CD4-positive, alpha-beta T cell (primary cell): ENCODE data around the gene ELFN2. TPM values are rescaled to one million over a fixed set of nuclear protein-coding genes. Genes with fewer than 3 reads are reported as not detected.

Source experiments
- ATAC-seq: fragments of 200-7000 bp; cut with Tn5 transposase; one replicate; pipeline ENCODE4 v1.10.0; 2022; ENCODE audit warnings: mild to moderate bottlenecking; ENCODE audit not compliant: poor library complexity
- CTCF ChIA-PET: fragments of 350-600 bp; sonication (Branson Sonifier 250); formaldehyde crosslinking; loops from one replicate; lab custom pipeline; 2021; ENCODE audit warnings: antibody characterized with exemption, inconsistent platforms; lab: Charles Lee
- POLR2A ChIA-PET: fragments of 350-600 bp; sonication (Branson Sonifier 250); formaldehyde crosslinking; loops from one replicate; lab custom pipeline; 2021; ENCODE audit warnings: antibody characterized with exemption, inconsistent platforms; lab: Charles Lee
- DNase-seq, 14 experiments: peaks; one replicate each; pipeline ENCODE4 v3.0.0-alpha.2; 2013 to 2020; ENCODE audit warnings: mixed read lengths in 2 of 14
- H3K27ac ChIP-seq, 2 donors: one replicate each; pipeline versions ENCODE4 v1.5.1 to v1.7.0; 2013; ENCODE audit warnings: low read length in 2 of 2, low read depth in 1 of 2, mild to moderate bottlenecking in 1 of 2
- H3K27me3 ChIP-seq, 2 experiments: 1 replicate in 1 of 2; 2 replicates in 1 of 2; pipeline versions ENCODE4 v1.6.1 to v1.7.0; 2013; ENCODE audit warnings: low read length in 2 of 2, control low read depth in 1 of 2, mild to moderate bottlenecking in 1 of 2, moderate library complexity in 1 of 2; ENCODE audit not compliant: insufficient read depth in 2 of 2, control insufficient read depth in 1 of 2
- H3K36me3 ChIP-seq: one replicate; pipeline ENCODE4 v1.6.1; 2013; ENCODE audit warnings: low read length, control low read depth; ENCODE audit not compliant: insufficient read depth
- H3K4me1 ChIP-seq: one replicate; pipeline ENCODE4 v1.6.1; 2013; ENCODE audit warnings: low read length, control low read depth; ENCODE audit not compliant: insufficient read depth
- H3K4me3 ChIP-seq: one replicate; pipeline ENCODE4 v1.5.1; 2013; ENCODE audit warnings: mild to moderate bottlenecking, low read length, moderate library complexity
- H3K9me3 ChIP-seq, 2 experiments: 1 replicate in 1 of 2; 2 replicates in 1 of 2; pipeline versions ENCODE4 v1.6.1 to v1.7.0; 2013; ENCODE audit warnings: low read length in 2 of 2, mild to moderate bottlenecking in 2 of 2, control low read depth in 1 of 2, moderate library complexity in 1 of 2; ENCODE audit not compliant: control insufficient read depth in 1 of 2, insufficient read depth in 1 of 2
- H3K27ac Mint-ChIP-seq: one replicate; pipeline ENCODE4 v1.8.0; 2020; ENCODE audit warnings: mixed read lengths
- H3K27me3 Mint-ChIP-seq: one replicate; pipeline ENCODE4 v1.8.0; 2021; ENCODE audit warnings: mixed read lengths
- H3K36me3 Mint-ChIP-seq: one replicate; pipeline ENCODE4 v1.8.0; 2021; ENCODE audit warnings: low read depth, mixed read lengths
- H3K4me1 Mint-ChIP-seq: one replicate; pipeline ENCODE4 v1.8.0; 2021; ENCODE audit warnings: low read depth, mixed read lengths
- H3K4me3 Mint-ChIP-seq: one replicate; pipeline ENCODE4 v1.8.0; 2020; ENCODE audit warnings: mild to moderate bottlenecking, mixed read lengths
- H3K9me3 Mint-ChIP-seq: one replicate; pipeline ENCODE4 v1.8.0; 2020; ENCODE audit warnings: mixed read lengths
- intact Hi-C, 2 experiments: fragments of 100-400 bp; cut with DNase I in 1 of 2; cut with micrococcal nuclease in 1 of 2; formaldehyde crosslinking; loops; one replicate each; pipeline versions ENCODE4 v1.15.1 to v1.9.0; 2023 to 2025; cut with DNase I, micrococcal nuclease
- total RNA-seq, 174 experiments: library from RNA in 2 of 174; stranded (reverse) in 2 of 174; gene quantifications; one replicate each; pipeline ENCODE4 v1.2.3 and lab custom pipeline; 2021 to 2026
- TF ChIP-seq, protein P1 (sequence below): fragments of 200-600 bp; IDR thresholded peaks from one replicate; pipeline ENCODE4 v1.8.0; 2022; ENCODE audit warnings: antibody characterized with exemption, mild to moderate bottlenecking

ELFN2 gene
- total RNA-seq, 2 experiments from 2014 or later: 0.05 to 0.20 TPM

DNA sequence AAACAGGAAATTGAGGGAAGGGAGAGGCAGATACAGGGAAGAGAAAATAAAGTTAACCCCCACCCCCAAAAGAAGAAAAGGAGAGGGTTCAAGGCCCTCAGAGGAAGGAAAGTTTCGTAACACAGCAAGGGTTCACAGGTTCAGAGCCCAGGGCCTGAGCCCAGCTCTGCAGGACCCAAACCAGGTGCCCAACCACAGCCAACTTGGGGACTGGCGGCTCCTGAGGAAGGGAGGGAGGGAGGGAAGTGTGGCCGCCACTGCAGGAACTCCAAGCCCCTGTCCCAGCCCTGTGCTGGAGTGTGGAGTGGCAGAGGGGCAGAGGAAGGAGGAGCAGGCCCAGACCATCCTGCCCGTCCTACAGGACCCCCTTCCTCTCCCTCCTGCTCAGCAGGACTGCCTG, 59.2 kb downstream of the ELFN2 start:
- Histone ChIP-seq H3K4me3 (no peak overlapping the region), H3K4me1 (peaks cover 4% of the 10 kb centered on the region), H3K27me3 (peaks cover 0 to 8% of the 10 kb centered on the region in 2 experiments), H3K36me3 (no peaks in the 10 kb centered on the region), H3K27ac (no peak overlapping the region), H3K9me3 (no peaks in the 10 kb centered on the region)
- no peak for ATAC-seq
- H3K27me3 Mint-ChIP-seq: no peaks in the 10 kb centered on the region
- no peaks in the 10 kb centered on the region for H3K4me1 Mint-ChIP-seq
- H3K9me3 Mint-ChIP-seq: no peaks in the 10 kb centered on the region
- TF ChIP-seq, protein P1, sequence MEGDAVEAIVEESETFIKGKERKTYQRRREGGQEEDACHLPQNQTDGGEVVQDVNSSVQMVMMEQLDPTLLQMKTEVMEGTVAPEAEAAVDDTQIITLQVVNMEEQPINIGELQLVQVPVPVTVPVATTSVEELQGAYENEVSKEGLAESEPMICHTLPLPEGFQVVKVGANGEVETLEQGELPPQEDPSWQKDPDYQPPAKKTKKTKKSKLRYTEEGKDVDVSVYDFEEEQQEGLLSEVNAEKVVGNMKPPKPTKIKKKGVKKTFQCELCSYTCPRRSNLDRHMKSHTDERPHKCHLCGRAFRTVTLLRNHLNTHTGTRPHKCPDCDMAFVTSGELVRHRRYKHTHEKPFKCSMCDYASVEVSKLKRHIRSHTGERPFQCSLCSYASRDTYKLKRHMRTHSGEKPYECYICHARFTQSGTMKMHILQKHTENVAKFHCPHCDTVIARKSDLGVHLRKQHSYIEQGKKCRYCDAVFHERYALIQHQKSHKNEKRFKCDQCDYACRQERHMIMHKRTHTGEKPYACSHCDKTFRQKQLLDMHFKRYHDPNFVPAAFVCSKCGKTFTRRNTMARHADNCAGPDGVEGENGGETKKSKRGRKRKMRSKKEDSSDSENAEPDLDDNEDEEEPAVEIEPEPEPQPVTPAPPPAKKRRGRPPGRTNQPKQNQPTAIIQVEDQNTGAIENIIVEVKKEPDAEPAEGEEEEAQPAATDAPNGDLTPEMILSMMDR: no peak
- H3K4me3 Mint-ChIP-seq: no peak overlapping the region
- intact Hi-C loops: no loop called here
- ChIA-PET POLR2A (no interaction called here), CTCF (no interaction called here)
- H3K36me3 Mint-ChIP-seq: no peaks in the 10 kb centered on the region
- no peak overlapping the region for H3K27ac Mint-ChIP-seq
- no peak for DNase-seq

DNA sequence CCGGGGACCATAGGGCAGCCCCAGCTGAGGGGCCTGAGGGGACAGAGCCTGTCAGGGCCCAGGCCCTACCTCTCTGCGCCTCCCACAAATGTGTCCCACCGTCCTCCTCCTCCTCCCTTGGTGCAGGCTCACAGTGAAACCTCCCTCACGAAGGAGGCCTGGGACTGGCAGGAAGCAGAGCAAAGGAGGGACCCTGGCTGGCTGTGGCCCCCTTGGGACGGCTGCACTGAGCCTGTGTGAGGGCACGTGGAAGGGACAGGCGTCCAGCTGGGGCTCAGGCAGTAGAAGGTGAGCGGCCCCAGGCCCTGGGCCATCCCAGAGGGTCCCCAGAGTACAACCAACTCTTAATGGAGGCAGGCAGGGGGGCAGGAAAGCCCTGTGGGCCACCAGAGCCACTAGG, 60.7 kb downstream of the ELFN2 start:
- Mint-ChIP-seq H3K27ac (no peak overlapping the region), H3K4me1 (no peaks in the 10 kb centered on the region), H3K27me3 (no peaks in the 10 kb centered on the region), H3K4me3 (no peak overlapping the region), H3K36me3 (no peaks in the 10 kb centered on the region), H3K9me3 (no peaks in the 10 kb centered on the region)
- TF ChIP-seq, protein P1: no peak
- POLR2A ChIA-PET: no interaction called here
- intact Hi-C loops: no loop called here
- Histone ChIP-seq H3K4me1 (peaks cover 4% of the 10 kb centered on the region), H3K9me3 (no peaks in the 10 kb centered on the region), H3K27ac (no peak overlapping the region), H3K36me3 (no peaks in the 10 kb centered on the region), H3K4me3 (no peak overlapping the region), H3K27me3 (peaks cover 0 to 2% of the 10 kb centered on the region in 2 experiments)
- ATAC-seq: no peak
- CTCF ChIA-PET: no interaction called here
- DNase-seq: no peak

DNA sequence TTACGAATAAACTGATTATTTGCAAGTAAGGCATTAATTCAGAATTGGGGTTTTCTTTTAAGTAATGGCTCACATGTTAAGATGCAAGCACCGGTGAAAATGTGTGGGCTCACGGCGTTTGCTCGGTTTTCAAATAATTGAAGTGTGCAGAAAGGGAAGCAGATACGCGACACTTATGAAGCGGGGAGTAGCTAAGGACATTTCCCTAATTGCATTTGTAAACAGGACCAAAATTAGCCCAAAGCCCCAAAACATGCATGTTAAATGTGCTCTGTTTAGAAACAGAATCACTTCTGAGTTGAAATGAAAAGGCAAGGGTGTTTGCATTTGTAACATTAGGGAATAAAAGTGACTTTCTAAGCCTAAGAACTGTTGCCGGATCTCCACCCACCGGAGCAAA, 61.3 kb downstream of the ELFN2 start:
- TF ChIP-seq, protein P1: no peak
- Mint-ChIP-seq H3K36me3 (no peaks in the 10 kb centered on the region), H3K9me3 (no peaks in the 10 kb centered on the region), H3K27ac (no peak overlapping the region), H3K27me3 (no peaks in the 10 kb centered on the region), H3K4me1 (no peaks in the 10 kb centered on the region), H3K4me3 (no peak overlapping the region)
- CTCF ChIA-PET: no interaction called here
- POLR2A ChIA-PET: no interaction called here
- DNase-seq (no peak), ATAC-seq (no peak)
- H3K27me3 ChIP-seq: no peaks in the 10 kb centered on the region
- no peak overlapping the region for H3K27ac ChIP-seq
- no peak overlapping the region for H3K4me3 ChIP-seq
- intact Hi-C loops: no loop called here
- H3K36me3 ChIP-seq: no peaks in the 10 kb centered on the region
- no peaks in the 10 kb centered on the region for H3K9me3 ChIP-seq
- H3K4me1 ChIP-seq: peaks cover 4% of the 10 kb centered on the region
